BE2C (cell line): ENCODE data around the gene GRID2IP.

ENCODE experiments used
- DNase-seq: peaks from one replicate; pipeline ENCODE4 v3.0.0-alpha.2; 2020
- H3K27me3 ChIP-seq: fragments of 250-450 bp; sonication (Bioruptor Pico); 2 replicates; pipeline ENCODE4 v1.5.1; 2020; ENCODE audit warnings: mild to moderate bottlenecking
- H3K36me3 ChIP-seq: fragments of 250-450 bp; sonication (Bioruptor Pico); 2 replicates; pipeline ENCODE4 v1.5.1; 2020; ENCODE audit warnings: mild to moderate bottlenecking
- H3K4me1 ChIP-seq: fragments of 250-450 bp; sonication (Bioruptor Pico); 2 replicates; pipeline ENCODE4 v1.5.1; 2020
- H3K4me3 ChIP-seq: 2 replicates; pipeline ENCODE4 v1.5.1; 2011; ENCODE audit warnings: low read depth, low read length
- H3K9me3 ChIP-seq: fragments of 250-450 bp; sonication (Bioruptor Pico); 2 replicates; pipeline ENCODE4 v1.5.1; 2020
- CTCF ChIP-seq: IDR thresholded peaks from 2 replicates; pipeline ENCODE4 v1.5.1; 2012; ENCODE audit warnings: mild to moderate bottlenecking, low read depth, low read length

Gene GRID2IP

GRCh38 chr7:6513541-6513940 lies 37.7 kb downstream of the GRID2IP start:
- H3K4me1 ChIP-seq, result no peaks in the 10 kb centered on the region; the same call in 1 of the 2 replicates
- TF ChIP-seq CTCF, result no peak
- H3K4me3 ChIP-seq, result no peak overlapping the region
- H3K9me3 ChIP-seq, result no peaks in the 10 kb centered on the region
- H3K27me3 ChIP-seq, result no peaks in the 10 kb centered on the region
- DNase-seq, result no peak
- no peaks in the 10 kb centered on the region for H3K36me3 ChIP-seq

- DNase-seq, result no peak
- no peak for TF ChIP-seq CTCF
- no peaks in the 10 kb centered on the region for H3K27me3 ChIP-seq
- no peaks in the 10 kb centered on the region; the same call in 1 of the 2 replicates for H3K4me1 ChIP-seq
- no peak overlapping the region for H3K4me3 ChIP-seq
- no peaks in the 10 kb centered on the region for H3K36me3 ChIP-seq
- H3K9me3 ChIP-seq, result no peaks in the 10 kb centered on the region
Measured at GRCh38 chr7:6512892-6513291, 38.4 kb downstream of the GRID2IP start.

GRCh38 chr7:6510476-6511133 lies 40.7 kb downstream of the GRID2IP start:
- DNase-seq, result no peak
- no peaks in the 10 kb centered on the region; the same call in 1 of the 2 replicates for H3K4me1 ChIP-seq
- H3K9me3 ChIP-seq, result no peaks in the 10 kb centered on the region
- H3K27me3 ChIP-seq, result no peaks in the 10 kb centered on the region; the same call in 1 of the 2 replicates
- no peak for TF ChIP-seq CTCF
- H3K36me3 ChIP-seq, result no peaks in the 10 kb centered on the region
- no peak overlapping the region for H3K4me3 ChIP-seq

GRCh38 chr7:6508950-6509349 lies 42.3 kb downstream of the GRID2IP start:
- Histone ChIP-seq H3K36me3 (no peaks in the 10 kb centered on the region), H3K4me1 (no peaks in the 10 kb centered on the region; the same call in 1 of the 2 replicates), H3K27me3 (no peaks in the 10 kb centered on the region; the same call in 1 of the 2 replicates), H3K4me3 (no peak overlapping the region), H3K9me3 (no peaks in the 10 kb centered on the region)
- TF ChIP-seq CTCF, result no peak
- no peak for DNase-seq

- Histone ChIP-seq H3K4me1 (no peaks in the 10 kb centered on the region; the same call in 1 of the 2 replicates), H3K36me3 (no peaks in the 10 kb centered on the region), H3K9me3 (no peaks in the 10 kb centered on the region), H3K4me3 (no peak overlapping the region), H3K27me3 (no peaks in the 10 kb centered on the region; the same call in 1 of the 2 replicates)
- DNase-seq, result no peak
- no peak for TF ChIP-seq CTCF
Measured at GRCh38 chr7:6508539-6508938, 42.7 kb downstream of the GRID2IP start.

- H3K4me1 ChIP-seq, result no peaks in the 10 kb centered on the region; the same call in 1 of the 2 replicates
- H3K36me3 ChIP-seq, result no peaks in the 10 kb centered on the region
- TF ChIP-seq CTCF, result no peak
- DNase-seq, result no peak
- no peaks in the 10 kb centered on the region for H3K9me3 ChIP-seq
- H3K4me3 ChIP-seq, result no peak overlapping the region
- H3K27me3 ChIP-seq, result no peaks in the 10 kb centered on the region; the same call in 1 of the 2 replicates
Measured at GRCh38 chr7:6507906-6508305, 43.4 kb downstream of the GRID2IP start.
